ENCODE results near the gene DOCK4. TPM values are rescaled to one million over a fixed set of nuclear protein-coding genes. Genes with fewer than 3 reads are reported as not detected.

The DOCK4 gene
- total RNA-seq, 4 donors from 2014 or later: 12.7 to 28.4 (median 19.5) TPM

DNA sequence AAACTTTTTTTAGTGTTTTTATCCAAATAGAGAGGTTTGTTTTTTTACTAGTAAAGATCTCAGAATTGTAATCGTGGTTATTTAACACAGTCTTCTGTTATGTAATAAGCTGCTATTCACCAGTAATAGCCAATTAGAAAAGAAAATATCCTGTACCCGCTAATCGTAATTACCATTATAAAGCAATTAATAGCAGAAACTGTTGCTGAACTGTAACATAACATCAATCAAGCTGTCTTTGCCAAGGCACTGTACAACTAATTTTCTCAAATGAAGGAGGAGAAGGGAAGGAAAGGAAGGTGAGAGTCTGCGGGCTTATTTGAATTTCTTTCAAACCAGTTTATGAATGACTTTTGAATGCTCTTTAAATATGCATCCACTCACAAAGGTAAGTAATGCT, 9.6 kb upstream of the DOCK4 start:
- Histone ChIP-seq H3K9me3 (no peaks in the 10 kb centered on the region), H3K4me1 (peaks cover 0 to 14% (median 10%) of the 10 kb centered on the region in 4 donors), H3K4me3 (no peak overlapping the region), H3K27ac (no peak overlapping the region), H3K27me3 (no peaks in the 10 kb centered on the region), H3K36me3 (no peaks in the 10 kb centered on the region)
- TF ChIP-seq POLR2AphosphoS5 (IDR thresholded peaks at IDR 0.05): no peak
- WGBS, 2 donors (ENCODE audit: low coverage in 1 of 2): 87 to 91% methylated on average over 4 of the region's 4 CpGs
- no peak for DNase-seq
- in situ Hi-C loops (cut with MboI; ENCODE audit: low pct_ligation_motif_present in 1 of 4, low pct_unique_long_range_greater_than_20kb in 1 of 4, low sequenced_read_pairs in 3 of 4) (loop anchor here in 2 of 4 donors (25.0 kb wide), 2 partner anchors 172 to 247 kb away; partner anchors contain the start of gene IFRD1 (in 1 of the 2)), intact Hi-C loops (cut with DNase I; ENCODE audit: low total_unique reads) (no loop called here)

DNA sequence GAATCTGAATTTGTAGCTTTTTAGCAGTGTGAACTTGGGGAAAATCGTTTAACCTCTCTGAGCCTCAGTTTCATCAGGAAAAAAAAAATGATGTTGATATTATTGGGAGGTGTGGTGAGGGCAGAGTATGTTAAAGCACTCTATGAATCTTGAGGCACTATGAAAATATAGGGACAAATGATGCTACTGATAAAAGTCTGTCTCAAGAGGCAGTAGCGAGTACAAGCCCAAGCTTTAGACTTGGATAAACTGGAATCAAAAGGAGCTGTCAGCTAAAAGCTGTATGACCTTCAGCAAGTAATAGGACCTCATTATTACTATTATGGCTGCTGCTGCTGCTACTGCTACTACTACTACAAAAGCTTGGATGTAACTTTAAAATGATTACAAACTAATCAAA, 8.7 kb upstream of the DOCK4 start:
- Histone ChIP-seq H3K27ac (no peak overlapping the region), H3K27me3 (no peaks in the 10 kb centered on the region), H3K36me3 (no peaks in the 10 kb centered on the region), H3K4me3 (no peak overlapping the region), H3K4me1 (peaks cover 0 to 15% (median 11%) of the 10 kb centered on the region in 4 donors), H3K9me3 (no peaks in the 10 kb centered on the region)
- TF ChIP-seq, protein P1, sequence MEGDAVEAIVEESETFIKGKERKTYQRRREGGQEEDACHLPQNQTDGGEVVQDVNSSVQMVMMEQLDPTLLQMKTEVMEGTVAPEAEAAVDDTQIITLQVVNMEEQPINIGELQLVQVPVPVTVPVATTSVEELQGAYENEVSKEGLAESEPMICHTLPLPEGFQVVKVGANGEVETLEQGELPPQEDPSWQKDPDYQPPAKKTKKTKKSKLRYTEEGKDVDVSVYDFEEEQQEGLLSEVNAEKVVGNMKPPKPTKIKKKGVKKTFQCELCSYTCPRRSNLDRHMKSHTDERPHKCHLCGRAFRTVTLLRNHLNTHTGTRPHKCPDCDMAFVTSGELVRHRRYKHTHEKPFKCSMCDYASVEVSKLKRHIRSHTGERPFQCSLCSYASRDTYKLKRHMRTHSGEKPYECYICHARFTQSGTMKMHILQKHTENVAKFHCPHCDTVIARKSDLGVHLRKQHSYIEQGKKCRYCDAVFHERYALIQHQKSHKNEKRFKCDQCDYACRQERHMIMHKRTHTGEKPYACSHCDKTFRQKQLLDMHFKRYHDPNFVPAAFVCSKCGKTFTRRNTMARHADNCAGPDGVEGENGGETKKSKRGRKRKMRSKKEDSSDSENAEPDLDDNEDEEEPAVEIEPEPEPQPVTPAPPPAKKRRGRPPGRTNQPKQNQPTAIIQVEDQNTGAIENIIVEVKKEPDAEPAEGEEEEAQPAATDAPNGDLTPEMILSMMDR (IDR thresholded peaks at IDR 0.05): no peak
- no peak for TF ChIP-seq POLR2A (IDR thresholded peaks at IDR 0.05)
- TF ChIP-seq POLR2AphosphoS5 (IDR thresholded peaks at IDR 0.05): no peak
- no peak for TF ChIP-seq EP300 (IDR thresholded peaks at IDR 0.05; ENCODE audit: low read depth)
- intact Hi-C loops (cut with DNase I; ENCODE audit: low total_unique reads): no loop called here
- in situ Hi-C loops (cut with MboI; ENCODE audit: low pct_ligation_motif_present in 1 of 4, low pct_unique_long_range_greater_than_20kb in 1 of 4, low sequenced_read_pairs in 3 of 4): loop anchor here in 2 of 4 donors (25.0 kb wide), 2 partner anchors 172 to 247 kb away; partner anchors contain the start of gene IFRD1 (in 1 of the 2)
- DNase-seq: no peak
- WGBS, 2 donors (ENCODE audit: low coverage in 1 of 2): 81 to 100% methylated on average over 1 to 2 of the region's 2 CpGs

DNA sequence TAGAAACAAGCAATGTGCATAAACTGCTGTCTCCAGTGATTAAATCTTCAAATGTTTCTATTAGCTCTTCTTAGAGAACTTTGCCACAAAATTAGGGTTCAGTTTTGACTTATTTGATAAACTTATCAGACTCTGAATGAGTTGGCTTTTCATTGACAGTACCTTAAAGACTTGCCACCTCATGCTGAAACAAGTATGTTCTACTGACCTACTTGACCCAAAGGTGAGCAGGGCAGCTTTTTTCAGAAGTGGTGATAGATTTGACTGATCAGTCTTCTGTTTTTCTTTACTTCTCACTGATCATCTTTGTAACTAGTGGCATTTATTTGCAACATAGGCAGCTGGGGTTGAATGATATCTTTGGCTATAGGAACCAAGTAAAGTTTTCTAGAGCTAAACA, 8.1 kb upstream of the DOCK4 start:
- Histone ChIP-seq H3K27me3 (no peaks in the 10 kb centered on the region), H3K27ac (no peak overlapping the region), H3K36me3 (no peaks in the 10 kb centered on the region), H3K9me3 (no peaks in the 10 kb centered on the region), H3K4me3 (no peak overlapping the region), H3K4me1 (peaks cover 0 to 15% (median 11%) of the 10 kb centered on the region in 4 donors)
- no peak for TF ChIP-seq POLR2A (IDR thresholded peaks at IDR 0.05)
- TF ChIP-seq EP300 (IDR thresholded peaks at IDR 0.05; ENCODE audit: low read depth): no peak
- no peak for TF ChIP-seq POLR2AphosphoS5 (IDR thresholded peaks at IDR 0.05)
- TF ChIP-seq, protein P1 (IDR thresholded peaks at IDR 0.05): no peak
- in situ Hi-C loops (cut with MboI; ENCODE audit: low pct_ligation_motif_present in 1 of 4, low pct_unique_long_range_greater_than_20kb in 1 of 4, low sequenced_read_pairs in 3 of 4) (loop anchor here in 2 of 4 donors (25.0 kb wide), 2 partner anchors 173 to 248 kb away; partner anchors contain the start of gene IFRD1 (in 1 of the 2)), intact Hi-C loops (cut with DNase I; ENCODE audit: low total_unique reads) (no loop called here)
- no peak for DNase-seq

DNA sequence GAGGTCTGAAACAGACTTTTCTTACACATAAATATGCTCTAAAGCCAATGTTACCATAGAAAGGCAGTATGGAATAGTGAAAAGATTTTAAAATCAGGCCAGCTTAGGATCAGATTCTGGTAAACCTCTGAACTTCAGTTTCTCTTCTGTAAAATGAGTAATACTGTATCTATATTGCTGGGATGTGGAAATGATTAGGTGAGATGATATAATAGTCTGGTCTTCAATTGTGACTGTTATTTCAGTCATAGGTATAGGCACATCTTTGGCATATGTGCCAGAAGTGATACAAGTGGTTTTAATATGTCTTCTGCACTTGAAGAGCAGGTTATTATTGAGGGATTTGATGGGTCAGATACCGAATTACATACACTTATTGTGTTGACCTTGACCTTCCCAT, 7.5 kb upstream of the DOCK4 start:
- Histone ChIP-seq H3K27me3 (no peaks in the 10 kb centered on the region), H3K27ac (no peak overlapping the region), H3K4me1 (peaks cover 0 to 15% (median 11%) of the 10 kb centered on the region in 4 donors), H3K36me3 (no peaks in the 10 kb centered on the region), H3K9me3 (no peaks in the 10 kb centered on the region), H3K4me3 (no peak overlapping the region)
- TF ChIP-seq EP300 (IDR thresholded peaks at IDR 0.05; ENCODE audit: low read depth): no peak
- intact Hi-C loops (cut with DNase I; ENCODE audit: low total_unique reads): no loop called here
- no peak for DNase-seq
- in situ Hi-C loops (cut with MboI; ENCODE audit: low pct_ligation_motif_present in 1 of 4, low pct_unique_long_range_greater_than_20kb in 1 of 4, low sequenced_read_pairs in 3 of 4): loop anchor here in 2 of 4 donors (25.0 kb wide), 2 partner anchors 174 to 249 kb away; partner anchors contain the start of gene IFRD1 (in 1 of the 2)
- WGBS, 2 donors (ENCODE audit: low coverage in 1 of 2): 82 to 88% methylated on average over 1 of the region's 1 CpG

DNA sequence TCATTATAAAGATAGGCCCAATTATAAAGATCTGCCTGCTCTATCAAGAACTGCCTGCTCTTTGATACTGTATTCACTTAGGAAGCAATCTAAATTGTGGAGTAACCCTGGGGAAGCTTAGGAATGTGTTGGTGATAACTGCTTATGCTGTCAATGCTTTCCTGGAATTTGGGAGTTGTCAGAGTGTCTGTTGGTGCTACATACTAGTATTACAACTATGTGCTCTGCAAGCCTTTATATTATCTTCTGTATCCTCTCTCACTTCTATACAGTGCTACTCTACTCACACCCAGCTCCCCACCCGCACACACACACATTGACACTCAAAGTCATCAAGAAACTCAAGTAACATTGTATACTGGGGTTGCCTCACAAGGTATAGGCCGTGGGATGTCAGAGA, 6.4 kb upstream of the DOCK4 start:
- H3K27ac ChIP-seq: no peak overlapping the region
- DNase-seq: no peak
- no peaks in the 10 kb centered on the region for H3K27me3 ChIP-seq
- intact Hi-C loops (cut with DNase I; ENCODE audit: low total_unique reads): no loop called here
- no peak overlapping the region for H3K4me3 ChIP-seq
- WGBS, 2 donors (ENCODE audit: low coverage in 1 of 2): 100% methylated on average over 1 to 2 of the region's 2 CpGs
- TF ChIP-seq POLR2A (IDR thresholded peaks at IDR 0.05) (no peak), POLR2AphosphoS5 (IDR thresholded peaks at IDR 0.05) (no peak), EP300 (IDR thresholded peaks at IDR 0.05; ENCODE audit: low read depth) (no peak)
- TF ChIP-seq, protein P1 (IDR thresholded peaks at IDR 0.05): no peak
- in situ Hi-C loops (cut with MboI; ENCODE audit: low pct_ligation_motif_present in 1 of 4, low pct_unique_long_range_greater_than_20kb in 1 of 4, low sequenced_read_pairs in 3 of 4): loop anchor here in 2 of 4 donors (25.0 kb wide), 2 partner anchors 175 to 250 kb away; partner anchors contain the start of gene IFRD1 (in 1 of the 2)
- H3K36me3 ChIP-seq: no peaks in the 10 kb centered on the region
- H3K4me1 ChIP-seq: peaks cover 0 to 21% (median 13%) of the 10 kb centered on the region in 4 donors
- no peaks in the 10 kb centered on the region for H3K9me3 ChIP-seq
